Kidney (tissue), 14 donors: ENCODE measurements around the gene GALNT17. TPM values are rescaled to one million over a fixed set of nuclear protein-coding genes. Genes with fewer than 3 reads are reported as not detected.

Experiments used
- DNase-seq, 5 donors: peaks; one replicate each; pipeline ENCODE4 v3.0.0-alpha.2; 2013 to 2020
- FAIRE-seq: peaks from 2 replicates; lab custom pipeline; 2012; peaks lifted over from hg19 to GRCh38; lab: Jason Lieb, UNC
- H3K27ac ChIP-seq, 2 donors: one replicate each; pipeline ENCODE4 v1.7.0; 2013; ENCODE audit warnings: low read depth in 2 of 2, low read length in 2 of 2, inconsistent platforms in 1 of 2
- H3K27me3 ChIP-seq: one replicate; pipeline ENCODE4 v1.7.1; 2013; ENCODE audit warnings: low read length, inconsistent platforms; ENCODE audit not compliant: control insufficient read depth, insufficient read depth
- H3K36me3 ChIP-seq, 3 donors: one replicate each; pipeline versions ENCODE4 v1.7.0 to v1.7.1; 2013; ENCODE audit warnings: low read length in 3 of 3, control low read depth in 1 of 3, inconsistent platforms in 1 of 3; ENCODE audit not compliant: insufficient read depth in 3 of 3, control insufficient read depth in 2 of 3
- H3K4me1 ChIP-seq, 3 donors: one replicate each; pipeline versions ENCODE4 v1.7.0 to v1.7.1; 2013; ENCODE audit warnings: low read length in 3 of 3, inconsistent platforms in 1 of 3, low read depth in 1 of 3; ENCODE audit not compliant: control insufficient read depth in 2 of 3, insufficient read depth in 2 of 3
- H3K4me3 ChIP-seq, 3 donors: one replicate each; pipeline versions ENCODE4 v1.7.0 to v1.8.1; 2013; ENCODE audit warnings: low read length in 3 of 3, control low read depth in 1 of 3, inconsistent platforms in 1 of 3
- H3K9ac ChIP-seq, 3 donors: one replicate each; pipeline versions ENCODE4 v1.7.0 to v1.7.1; 2013; ENCODE audit warnings: low read length in 3 of 3, control low read depth in 1 of 3, inconsistent platforms in 1 of 3
- H3K9me3 ChIP-seq, 3 donors: one replicate each; pipeline versions ENCODE4 v1.7.0 to v1.7.1; 2013; ENCODE audit warnings: low read length in 3 of 3, control low read depth in 1 of 3, inconsistent platforms in 1 of 3; ENCODE audit not compliant: control insufficient read depth in 2 of 3, insufficient read depth in 1 of 3
- CTCF ChIP-seq: IDR thresholded peaks from 3 replicates; pipeline ENCODE4 v1.5.1; 2012; ENCODE audit warnings: mild to moderate bottlenecking, moderate library complexity, borderline replicate concordance; ENCODE audit not compliant: insufficient read depth; ENCODE audit errors: extremely low read depth
- intact Hi-C: fragments of 100-400 bp; cut with DNase I; formaldehyde crosslinking; loops from one replicate; pipeline ENCODE4 v1.11.1; 2022
- polyA plus RNA-seq: library from polyadenylated mRNA; stranded (reverse); fragments of 350-450 nt; fragmentation: Illumina TruSeq; extraction: RNeasy Lipid Tissue Mini Kit (QIAGEN cat#74804); gene quantifications from one replicate; pipeline ENCODE4 v1.2.3, GENCODE V29; 2014; ENCODE audit warnings: low read depth, low replicate concordance; ENCODE audit not compliant: insufficient read depth
- total RNA-seq: library from RNA; stranded (reverse); fragmentation: NEBNext Ultra II Directional; extraction: Animal tissue kit (Norgen Biotek cat#: 25700); gene quantifications from one replicate; pipeline ENCODE4 v1.2.1, GENCODE V29; 2021
- donor health status: control.
- donor health status: control.
- donor health status: control.
- donor health status: control.
- donor health status: control.
- donor health status: DM: yes; HTN: yes; CAD: no.
- donor health status: Normal renal cell carcinoma (clear cell type).

The GALNT17 gene
- total and polyA plus RNA-seq, 2 donors from 2014 or later = 2.4 to 5.5 TPM

DNA sequence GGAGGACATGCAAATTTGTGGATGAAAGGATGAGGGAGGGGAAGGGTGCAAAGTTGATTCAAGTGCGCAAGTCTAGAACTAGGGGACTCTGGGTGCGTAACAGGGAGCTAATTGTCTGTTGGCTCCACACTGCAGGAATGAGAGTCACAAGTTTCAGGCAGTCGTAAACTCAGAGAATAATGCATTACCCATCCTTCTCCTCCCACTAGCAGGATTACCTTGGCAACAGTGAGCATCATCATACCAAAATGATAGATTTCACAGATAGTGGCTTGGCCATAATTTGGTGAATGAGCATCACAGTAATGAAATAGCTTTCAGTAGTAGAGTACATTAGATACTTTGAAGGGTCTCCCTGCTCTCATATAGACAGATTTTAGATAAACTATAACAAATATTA lies 565.5 kb downstream of the GALNT17 start:
- Histone ChIP-seq H3K9ac (no peak overlapping the region), H3K4me1 (no peaks in the 10 kb centered on the region), H3K27ac (no peak overlapping the region), H3K9me3 (no peaks in the 10 kb centered on the region), H3K27me3 (no peaks in the 10 kb centered on the region), H3K36me3 (no peaks in the 10 kb centered on the region), H3K4me3 (no peak overlapping the region)
- FAIRE-seq (no peak), DNase-seq (no peak)
- TF ChIP-seq CTCF = no peak
- intact Hi-C loops = no loop called here

- Histone ChIP-seq H3K9me3 (no peaks in the 10 kb centered on the region), H3K27ac (no peak overlapping the region), H3K9ac (no peak overlapping the region), H3K36me3 (no peaks in the 10 kb centered on the region), H3K4me1 (no peaks in the 10 kb centered on the region), H3K27me3 (no peaks in the 10 kb centered on the region), H3K4me3 (no peak overlapping the region)
- TF ChIP-seq CTCF = no peak
- DNase-seq = no peak
- FAIRE-seq = no peak
- intact Hi-C loops = no loop called here
Measured at GRCh38 chr7:71705217-71705616, 573.3 kb downstream of the GALNT17 start.

GRCh38 chr7:71705901-71706596 lies 574.1 kb downstream of the GALNT17 start:
- H3K4me1 ChIP-seq = no peaks in the 10 kb centered on the region
- TF ChIP-seq CTCF = no peak
- no peak for DNase-seq
- H3K9ac ChIP-seq = no peak overlapping the region
- intact Hi-C loops = no loop called here
- H3K27ac ChIP-seq = no peak overlapping the region
- no peak for FAIRE-seq
- no peak overlapping the region for H3K4me3 ChIP-seq
- no peaks in the 10 kb centered on the region for H3K36me3 ChIP-seq
- H3K9me3 ChIP-seq = no peaks in the 10 kb centered on the region
- no peaks in the 10 kb centered on the region for H3K27me3 ChIP-seq

DNA sequence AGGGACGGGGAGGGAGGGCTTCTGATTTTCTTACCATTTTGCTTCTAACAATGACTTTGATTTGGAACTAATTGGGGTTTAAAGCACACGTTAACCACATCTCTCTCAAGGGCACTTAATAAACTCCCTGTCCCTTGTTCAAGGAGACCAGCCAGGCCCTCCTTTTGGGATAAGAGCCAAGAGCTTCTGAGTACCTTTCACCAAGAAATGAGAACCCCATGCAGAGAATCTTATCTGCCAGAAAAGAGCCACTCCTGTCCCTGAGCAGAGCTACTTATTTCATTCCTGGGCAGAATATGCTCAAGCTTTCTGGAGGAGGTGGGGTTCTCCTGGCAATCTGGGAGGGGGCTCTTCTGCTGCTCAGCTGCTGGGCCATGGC lies 574.6 kb downstream of the GALNT17 start:
- Histone ChIP-seq H3K36me3 (no peaks in the 10 kb centered on the region), H3K9ac (no peak overlapping the region), H3K9me3 (no peaks in the 10 kb centered on the region), H3K4me3 (no peak overlapping the region), H3K27me3 (no peaks in the 10 kb centered on the region), H3K4me1 (no peaks in the 10 kb centered on the region), H3K27ac (no peak overlapping the region)
- no peak for FAIRE-seq
- DNase-seq = no peak
- TF ChIP-seq CTCF = no peak
- intact Hi-C loops = no loop called here
